ENCODE results near the gene TSSK3.
A peak's percentile ranks its signal among the peaks of the same experiment; 100 is the strongest.

GRCh38 chr1:32351399-32352238, 10.7 kb upstream of the TSSK3 start:
- TF ChIP-seq CTCF (IDR thresholded peaks at IDR 0.05; ENCODE audit: low read depth, low read length) (no peak), POLR2A (IDR thresholded peaks at IDR 0.05; ENCODE audit: extremely low read depth, insufficient read length) (peak; percentile 49), MYC (IDR thresholded peaks at IDR 0.05; ENCODE audit: low read depth, low read length) (no peak)
